Parathyroid adenoma (tissue), 2 donors: Measurements from ENCODE around the gene TOMM6.

Experiments
- H2AFZ ChIP-seq: fragments of 300-600 bp; sonication (generic); one replicate; pipeline ENCODE4 v1.7.0; 2017; ENCODE audit warnings: antibody characterized with exemption, mild to moderate bottlenecking
- H3K27ac ChIP-seq: fragments of 300-600 bp; sonication (generic); one replicate; pipeline ENCODE4 v1.7.0; 2017
- H3K27me3 ChIP-seq: fragments of 300-600 bp; sonication (generic); one replicate; pipeline ENCODE4 v1.7.0; 2017; ENCODE audit warnings: low read length; ENCODE audit not compliant: control insufficient read depth, insufficient read depth
- H3K36me3 ChIP-seq: fragments of 300-600 bp; sonication (generic); one replicate; pipeline ENCODE4 v1.7.0; 2017; ENCODE audit warnings: low read length; ENCODE audit not compliant: control insufficient read depth, insufficient read depth
- H3K4me1 ChIP-seq: fragments of 300-600 bp; sonication (generic); one replicate; pipeline ENCODE4 v1.7.0; 2017; ENCODE audit warnings: control low read depth
- H3K4me2 ChIP-seq: fragments of 300-600 bp; sonication (generic); one replicate; pipeline ENCODE4 v1.7.0; 2017; ENCODE audit warnings: low read length
- H3K4me3 ChIP-seq: fragments of 300-600 bp; sonication (generic); one replicate; pipeline ENCODE4 v1.7.0; 2017; ENCODE audit warnings: low read depth, low read length
- H3K79me2 ChIP-seq: fragments of 300-600 bp; sonication (generic); one replicate; pipeline ENCODE4 v1.7.0; 2017; ENCODE audit warnings: control low read depth
- H3K9ac ChIP-seq: fragments of 300-600 bp; sonication (generic); one replicate; pipeline ENCODE4 v1.7.0; 2017; ENCODE audit warnings: mild to moderate bottlenecking
- H3K9me3 ChIP-seq: fragments of 300-600 bp; sonication (generic); one replicate; pipeline ENCODE4 v1.7.0; 2017; ENCODE audit warnings: low read length; ENCODE audit not compliant: control insufficient read depth
- TF ChIP-seq, protein P1 (sequence below): fragments of 300-600 bp; sonication (generic); IDR thresholded peaks from one replicate; pipeline ENCODE4 v1.7.0; 2017; ENCODE audit warnings: antibody characterized with exemption, mild to moderate bottlenecking
- donor health status: primary hyperparathyroidism.

TOMM6 gene

GRCh38 chr6:41815587-41815986, 28.1 kb downstream of the TOMM6 start:
- H3K4me1 ChIP-seq, result peaks cover 8% of the 10 kb centered on the region
- H2AFZ ChIP-seq, result no peak overlapping the region
- TF ChIP-seq, protein P1, sequence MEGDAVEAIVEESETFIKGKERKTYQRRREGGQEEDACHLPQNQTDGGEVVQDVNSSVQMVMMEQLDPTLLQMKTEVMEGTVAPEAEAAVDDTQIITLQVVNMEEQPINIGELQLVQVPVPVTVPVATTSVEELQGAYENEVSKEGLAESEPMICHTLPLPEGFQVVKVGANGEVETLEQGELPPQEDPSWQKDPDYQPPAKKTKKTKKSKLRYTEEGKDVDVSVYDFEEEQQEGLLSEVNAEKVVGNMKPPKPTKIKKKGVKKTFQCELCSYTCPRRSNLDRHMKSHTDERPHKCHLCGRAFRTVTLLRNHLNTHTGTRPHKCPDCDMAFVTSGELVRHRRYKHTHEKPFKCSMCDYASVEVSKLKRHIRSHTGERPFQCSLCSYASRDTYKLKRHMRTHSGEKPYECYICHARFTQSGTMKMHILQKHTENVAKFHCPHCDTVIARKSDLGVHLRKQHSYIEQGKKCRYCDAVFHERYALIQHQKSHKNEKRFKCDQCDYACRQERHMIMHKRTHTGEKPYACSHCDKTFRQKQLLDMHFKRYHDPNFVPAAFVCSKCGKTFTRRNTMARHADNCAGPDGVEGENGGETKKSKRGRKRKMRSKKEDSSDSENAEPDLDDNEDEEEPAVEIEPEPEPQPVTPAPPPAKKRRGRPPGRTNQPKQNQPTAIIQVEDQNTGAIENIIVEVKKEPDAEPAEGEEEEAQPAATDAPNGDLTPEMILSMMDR, result no peak
- H3K27me3 ChIP-seq, result no peaks in the 10 kb centered on the region
- no peaks in the 10 kb centered on the region for H3K36me3 ChIP-seq
- H3K79me2 ChIP-seq, result no peaks in the 10 kb centered on the region
- H3K9me3 ChIP-seq, result no peaks in the 10 kb centered on the region
- no peak overlapping the region for H3K9ac ChIP-seq
- H3K27ac ChIP-seq, result no peak overlapping the region
- H3K4me3 ChIP-seq, result no peak overlapping the region
- H3K4me2 ChIP-seq, result no peak overlapping the region

- H3K9ac ChIP-seq, result no peak overlapping the region
- TF ChIP-seq, protein P1, result no peak
- H3K79me2 ChIP-seq, result no peaks in the 10 kb centered on the region
- no peaks in the 10 kb centered on the region for H3K9me3 ChIP-seq
- H3K4me2 ChIP-seq, result no peak overlapping the region
- no peak overlapping the region for H2AFZ ChIP-seq
- H3K4me3 ChIP-seq, result no peak overlapping the region
- H3K4me1 ChIP-seq, result peaks cover 2% of the 10 kb centered on the region
- no peak overlapping the region for H3K27ac ChIP-seq
- no peaks in the 10 kb centered on the region for H3K36me3 ChIP-seq
- H3K27me3 ChIP-seq, result no peaks in the 10 kb centered on the region
Observed at GRCh38 chr6:41818271-41819054, 31.0 kb downstream of the TOMM6 start.

DNA sequence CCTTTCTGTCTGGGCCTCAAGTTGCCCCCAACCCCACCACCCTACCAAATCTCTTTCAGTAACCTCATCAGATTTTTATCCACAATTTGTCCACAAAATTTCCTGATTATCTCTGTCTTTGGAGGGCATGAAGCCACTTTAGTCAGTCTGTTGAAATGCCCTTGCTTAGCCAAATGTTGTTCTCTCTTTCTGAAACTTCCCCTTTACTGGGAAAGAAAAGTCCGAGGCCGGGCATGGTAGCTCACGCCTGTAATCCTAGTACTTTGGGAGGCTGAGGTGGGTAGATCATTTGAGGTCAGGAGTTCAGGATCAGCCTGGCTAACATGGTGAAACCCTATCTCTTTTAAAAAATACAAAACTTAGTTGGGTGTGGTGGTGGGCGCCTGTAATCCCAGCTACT, 33.8 kb downstream of the TOMM6 start:
- no peak overlapping the region for H3K9ac ChIP-seq
- no peak overlapping the region for H2AFZ ChIP-seq
- H3K4me3 ChIP-seq, result no peak overlapping the region
- H3K36me3 ChIP-seq, result no peaks in the 10 kb centered on the region
- no peaks in the 10 kb centered on the region for H3K27me3 ChIP-seq
- no peaks in the 10 kb centered on the region for H3K4me1 ChIP-seq
- no peaks in the 10 kb centered on the region for H3K79me2 ChIP-seq
- H3K9me3 ChIP-seq, result no peaks in the 10 kb centered on the region
- H3K4me2 ChIP-seq, result no peak overlapping the region
- TF ChIP-seq, protein P1, result no peak
- H3K27ac ChIP-seq, result no peak overlapping the region

- TF ChIP-seq, protein P1, result no peak
- Histone ChIP-seq H3K9ac (no peak overlapping the region), H3K4me1 (no peaks in the 10 kb centered on the region), H3K4me2 (no peak overlapping the region), H3K9me3 (no peaks in the 10 kb centered on the region), H3K27ac (no peak overlapping the region), H3K79me2 (no peaks in the 10 kb centered on the region), H3K27me3 (no peaks in the 10 kb centered on the region), H2AFZ (no peak overlapping the region), H3K36me3 (no peaks in the 10 kb centered on the region), H3K4me3 (no peak overlapping the region)
Observed at GRCh38 chr6:41822021-41822420, 34.5 kb downstream of the TOMM6 start.

DNA sequence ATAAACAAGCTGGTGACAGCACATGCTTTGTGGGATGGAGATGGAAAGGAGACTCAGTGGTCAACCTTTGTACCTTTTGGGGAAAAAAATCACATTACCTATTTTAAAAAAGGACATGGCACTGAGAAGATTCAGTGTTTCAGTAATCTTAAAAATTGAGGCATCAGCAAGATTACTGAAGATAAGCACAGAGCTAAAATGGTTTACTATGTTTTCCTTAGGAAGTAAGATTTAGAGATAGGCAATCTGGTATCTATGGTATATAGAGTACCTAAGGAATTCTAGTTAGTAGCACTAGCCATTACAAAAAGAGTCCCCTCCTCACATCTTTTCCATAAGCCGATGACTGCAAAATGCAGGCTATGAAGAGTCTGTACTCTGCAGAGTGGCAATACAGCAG, 35.7 kb downstream of the TOMM6 start:
- Histone ChIP-seq H3K36me3 (no peaks in the 10 kb centered on the region), H3K4me3 (no peak overlapping the region), H2AFZ (no peak overlapping the region), H3K79me2 (no peaks in the 10 kb centered on the region), H3K9me3 (no peaks in the 10 kb centered on the region), H3K27me3 (no peaks in the 10 kb centered on the region), H3K27ac (no peak overlapping the region), H3K9ac (no peak overlapping the region), H3K4me2 (no peak overlapping the region), H3K4me1 (no peaks in the 10 kb centered on the region)
- TF ChIP-seq, protein P1, result no peak
